ENCODE measurements around the gene TSPAN3. TPM values are rescaled to one million over a fixed set of nuclear protein-coding genes. Genes with fewer than 3 reads are reported as not detected.

The TSPAN3 gene
- total and polyA plus RNA-seq, 8 donors = 319 to 645 (median 360) TPM

DNA sequence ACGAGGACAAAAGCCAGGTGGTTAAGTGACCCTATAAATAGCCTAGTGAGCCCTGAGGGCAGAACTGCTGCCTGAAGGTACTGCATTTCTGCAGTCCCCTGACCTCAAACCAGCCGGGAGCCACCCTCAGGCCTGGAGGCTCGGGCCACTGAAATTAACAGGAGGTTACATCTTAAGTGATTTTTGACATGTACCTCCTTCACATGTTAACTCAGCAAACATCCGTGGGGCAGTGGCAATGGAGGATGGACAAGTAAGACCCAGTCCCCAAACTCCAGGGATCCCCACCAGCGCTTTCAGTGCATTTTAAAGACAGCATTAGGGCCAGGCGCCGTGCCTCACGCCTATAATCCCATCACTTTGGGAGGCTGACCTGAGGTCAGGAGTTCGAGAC lies 49.8 kb downstream of the TSPAN3 start:
- intact Hi-C loops (cut with DNase I) = no loop called here
- H3K27me3 ChIP-seq = no peaks in the 10 kb centered on the region
- no peak overlapping the region for H3K4me3 ChIP-seq
- H3K36me3 ChIP-seq = peaks cover 0 to 24% of the 10 kb centered on the region in 2 donors
- no peaks in the 10 kb centered on the region for H3K9me3 ChIP-seq
- no peak for ATAC-seq
- peak overlapping the region in 1 of 2 donors; percentile 65 for H3K27ac ChIP-seq
- H3K4me1 ChIP-seq = peaks cover 0 to 66% of the 10 kb centered on the region in 2 donors
- TF ChIP-seq CTCF (IDR thresholded peaks at IDR 0.05) = no peak
- peak in 2 of 4 donors; percentile 26 to 30 for DNase-seq

- intact Hi-C loops (cut with DNase I) = no loop called here
Observed at GRCh38 chr15:77020348-77021087, 50.4 kb downstream of the TSPAN3 start.

GRCh38 chr15:77019521-77020331 lies 51.2 kb downstream of the TSPAN3 start:
- ATAC-seq (no peak), DNase-seq (peak in 1 of 4 donors; percentile 64)
- intact Hi-C loops (cut with DNase I) = no loop called here
- H3K27me3 ChIP-seq = no peaks in the 10 kb centered on the region
- H3K36me3 ChIP-seq = peaks cover 0 to 13% of the 10 kb centered on the region in 2 donors
- no peak for TF ChIP-seq CTCF (IDR thresholded peaks at IDR 0.05)
- peaks cover 0 to 79% of the 10 kb centered on the region in 2 donors for H3K4me1 ChIP-seq
- peak overlapping the region in 1 of 2 donors; percentile 65 for H3K27ac ChIP-seq
- no peaks in the 10 kb centered on the region for H3K9me3 ChIP-seq
- H3K4me3 ChIP-seq = no peak overlapping the region

More at GRCh38 chr15:77020348-77021087, 50.4 kb downstream of the TSPAN3 start:
- Histone ChIP-seq H3K4me3 (no peak overlapping the region), H3K27me3 (no peaks in the 10 kb centered on the region), H3K9me3 (no peaks in the 10 kb centered on the region), H3K27ac (peak overlapping the region in 1 of 2 donors; percentile 65), H3K36me3 (peaks cover 0 to 20% of the 10 kb centered on the region in 2 donors), H3K4me1 (peaks cover 0 to 71% of the 10 kb centered on the region in 2 donors)
- TF ChIP-seq CTCF (IDR thresholded peaks at IDR 0.05) = no peak
- peak in 1 of 4 donors; percentile 37 for DNase-seq
- ATAC-seq = no peak

DNA sequence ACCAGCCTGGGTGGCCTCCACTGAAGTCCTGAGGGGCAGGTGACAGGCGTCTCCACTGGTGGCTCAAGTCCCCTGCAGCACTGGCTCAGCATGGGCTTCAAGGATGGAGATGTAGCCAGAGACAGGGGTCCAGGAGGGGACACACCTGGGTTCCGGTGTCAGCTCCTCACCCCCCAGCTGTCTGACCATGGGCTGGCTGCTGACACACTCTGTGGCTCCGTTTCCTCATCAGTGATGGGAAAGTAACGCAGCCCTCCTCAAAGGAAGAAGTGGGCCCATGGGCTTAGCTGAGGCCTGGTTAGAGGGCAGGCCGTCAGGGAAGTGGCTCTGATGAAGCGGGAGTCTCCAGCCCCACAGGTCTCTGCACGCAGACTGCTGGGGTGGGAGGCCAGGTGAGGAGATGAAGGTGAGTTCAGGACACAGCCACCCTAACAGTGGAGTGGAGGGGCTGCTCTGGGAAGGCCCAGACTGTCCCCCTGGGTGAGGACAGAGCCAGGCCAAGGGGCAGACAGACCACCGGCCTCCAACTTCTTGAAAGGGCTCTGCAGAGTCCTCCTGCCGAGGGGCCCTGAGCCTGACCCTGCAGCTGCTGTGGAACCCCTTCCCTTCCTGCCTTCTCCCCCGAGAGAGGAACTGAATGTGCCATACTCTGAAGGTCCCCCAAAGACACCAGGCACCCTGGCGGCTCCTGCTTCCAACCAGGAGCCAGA lies 52.0 kb downstream of the TSPAN3 start:
- Histone ChIP-seq H3K36me3 (peaks cover 0 to 10% of the 10 kb centered on the region in 2 donors), H3K27ac (peak overlapping the region in 1 of 2 donors; percentile 65), H3K4me1 (peaks cover 0 to 82% of the 10 kb centered on the region in 2 donors), H3K9me3 (no peaks in the 10 kb centered on the region), H3K4me3 (no peak overlapping the region), H3K27me3 (no peaks in the 10 kb centered on the region)
- ATAC-seq (no peak), DNase-seq (peak in 1 of 4 donors; percentile 55)
- intact Hi-C loops (cut with DNase I) = no loop called here
- TF ChIP-seq CTCF (IDR thresholded peaks at IDR 0.05) = no peak

Measured in left lung (tissue), 10 donors.